Forelimb muscle (tissue), 1 donor: ENCODE measurements around the gene OR4A5. TPM values are rescaled to one million over a fixed set of nuclear protein-coding genes. Genes with fewer than 3 reads are reported as not detected.
"Not testable (repeated sequence)": the region's sequence is repeated elsewhere in the genome, so short reads cannot be mapped to it uniquely, and the experiment has no call there.

Experiments
- DNase-seq: peaks from one replicate; pipeline ENCODE4 v3.0.0-alpha.2; 2013; ENCODE audit warnings: low read depth
- polyA plus RNA-seq: library from polyadenylated mRNA; unstranded; fragments of 120-200 nt; gene quantifications from one replicate; pipeline ENCODE4 v1.2.1, GENCODE V29; 2013; ENCODE audit not compliant: insufficient read length

Gene OR4A5
- not detected for polyA plus RNA-seq

GRCh38 chr11:54706532-54706931 is at the start of gene OR4A5:
TSS of gene OR4A5 (plus strand) at chr11:54706832. CDS start at chr11:54706885, 53 bp downstream.
- not testable (repeated sequence) for DNase-seq

- DNase-seq, result not testable (repeated sequence)
Observed at GRCh38 chr11:54720094-54720493, 13.5 kb downstream of the OR4A5 start.

Other genes with a start within 250 kb of the OR4A5 start
- gene OR4C46, start 102.8 kb upstream of the OR4A5 start, polyA plus RNA-seq, result not detected